ENCODE measurements around the gene ETV4.

The ETV4 gene

DNA sequence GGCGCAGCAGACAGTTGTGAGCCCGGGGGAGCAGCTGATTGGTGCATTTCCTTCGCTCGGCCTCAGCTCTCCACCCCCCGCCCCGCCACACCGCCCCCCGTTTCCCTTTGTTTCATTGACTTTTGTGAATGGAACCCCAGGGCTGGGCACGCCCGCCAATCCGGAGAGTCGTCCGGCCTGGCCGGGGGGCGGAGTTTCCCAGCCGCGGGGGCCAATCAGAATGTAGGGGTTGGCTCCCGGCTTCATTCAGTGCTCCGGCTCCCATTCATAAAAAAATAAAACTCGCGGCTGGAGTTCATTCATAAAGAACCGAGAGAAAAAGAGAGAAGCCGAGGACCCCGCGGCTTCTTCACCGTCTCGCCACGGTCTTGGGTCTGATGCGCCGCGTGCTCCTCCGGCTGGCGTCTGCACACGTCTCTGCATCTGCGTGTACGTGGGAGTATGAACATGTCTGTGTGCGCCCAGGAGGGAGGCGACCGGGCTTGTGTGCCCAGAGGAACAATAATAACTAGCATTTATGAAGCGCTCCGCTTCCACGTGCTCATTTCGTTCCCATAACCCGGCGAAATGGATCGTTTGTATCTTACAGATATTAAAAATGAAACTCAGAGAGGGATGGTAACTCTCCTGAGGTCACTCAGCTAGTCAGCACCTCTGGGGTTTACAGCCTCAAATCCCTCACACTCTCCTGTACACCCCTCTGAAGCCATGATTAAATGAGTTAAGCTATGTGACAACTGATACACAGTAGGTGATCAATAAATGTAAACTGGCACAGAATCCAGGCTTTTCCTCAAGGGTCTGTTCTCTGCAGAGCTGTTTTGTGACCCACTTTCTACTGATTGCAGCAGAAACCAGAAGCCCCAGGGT is at the start of gene ETV4:
Gene ETV4 (minus strand): TSS at position 22 of the 870 bp plus-strand sequence. CDS start 723 bp downstream, outside the sequence.
- in situ Hi-C loops (cut with MboI; ENCODE audit: low sequenced_read_pairs) = no loop called here

DNA sequence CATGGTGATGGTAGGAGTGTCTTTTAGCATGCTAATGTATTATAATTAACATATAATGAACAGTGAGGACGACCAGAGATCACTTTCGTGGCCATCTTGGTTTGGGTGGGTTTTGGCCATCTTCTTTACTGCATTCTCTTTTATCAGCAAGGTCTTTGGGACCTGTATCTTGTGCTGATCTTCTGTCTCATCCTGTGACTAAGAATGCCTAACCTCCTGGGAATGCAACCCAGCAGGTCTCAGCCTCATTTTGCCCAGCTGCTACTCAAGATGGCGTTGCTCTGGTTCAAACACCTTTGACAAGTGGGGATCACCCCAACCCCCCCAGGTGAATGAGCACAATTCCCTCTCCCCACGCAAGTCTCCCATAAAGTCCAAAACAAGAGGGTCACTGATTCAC is 49.3 kb upstream of the ETV4 start:
- in situ Hi-C loops (cut with MboI; ENCODE audit: low sequenced_read_pairs) = no loop called here

DNA sequence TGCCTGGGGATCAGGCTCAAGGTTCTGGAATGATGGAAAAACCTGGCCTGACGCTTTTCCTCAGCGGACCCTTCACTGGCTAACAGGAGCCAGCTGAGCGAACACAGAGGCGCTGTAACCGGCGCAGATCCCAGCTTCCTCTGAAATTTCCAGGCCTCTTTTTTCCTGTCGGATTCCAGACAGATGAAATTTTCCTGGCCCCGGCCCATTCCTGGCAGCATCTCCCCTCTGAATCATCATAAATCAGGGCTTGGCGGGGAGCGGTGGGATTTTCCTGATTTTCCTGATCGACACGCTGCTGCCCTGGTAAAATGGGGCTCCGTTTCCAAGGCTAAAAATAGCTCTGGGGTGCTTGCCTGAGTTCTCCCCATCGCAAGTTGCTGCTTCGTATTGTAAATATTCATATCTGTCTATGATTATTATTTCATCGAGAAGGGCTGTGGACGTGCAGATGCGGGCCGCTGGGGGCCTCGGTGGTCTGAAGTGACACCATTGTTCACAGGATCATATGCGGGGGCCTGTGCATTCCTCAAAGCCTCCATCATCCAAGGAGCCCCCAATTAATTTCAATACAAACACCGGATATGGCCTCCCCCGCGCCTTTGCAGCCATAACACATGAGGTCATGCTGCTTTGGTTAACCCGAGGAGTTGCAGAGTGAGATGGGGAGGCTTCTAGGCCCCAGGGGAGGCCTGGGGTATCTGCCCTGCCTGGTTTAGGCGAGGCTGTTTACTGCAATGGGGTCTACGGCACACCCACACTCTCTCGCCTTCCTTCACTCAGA is 45.8 kb upstream of the ETV4 start:
- in situ Hi-C loops (cut with MboI; ENCODE audit: low sequenced_read_pairs) = no loop called here

DNA sequence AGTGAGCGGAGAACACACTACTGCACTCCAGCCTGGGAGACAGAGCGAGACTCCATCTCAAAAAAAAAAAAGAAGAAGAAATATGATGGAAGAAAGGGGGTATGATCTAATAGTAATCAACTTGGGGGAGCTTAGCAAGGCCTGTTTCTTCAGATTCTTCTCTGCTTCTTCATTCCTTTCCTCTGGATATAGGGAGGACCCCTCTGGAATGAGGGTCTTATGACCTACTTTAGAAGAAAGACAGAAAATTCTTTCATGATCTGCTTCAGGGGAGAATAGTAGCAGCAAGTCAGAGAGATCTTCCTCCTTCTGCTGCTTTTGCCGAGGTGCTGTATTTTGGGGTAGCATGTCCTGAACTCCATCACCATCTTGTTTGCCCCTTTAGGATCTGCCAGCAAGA is 44.9 kb upstream of the ETV4 start:
- in situ Hi-C loops (cut with MboI; ENCODE audit: low sequenced_read_pairs) = no loop called here

DNA sequence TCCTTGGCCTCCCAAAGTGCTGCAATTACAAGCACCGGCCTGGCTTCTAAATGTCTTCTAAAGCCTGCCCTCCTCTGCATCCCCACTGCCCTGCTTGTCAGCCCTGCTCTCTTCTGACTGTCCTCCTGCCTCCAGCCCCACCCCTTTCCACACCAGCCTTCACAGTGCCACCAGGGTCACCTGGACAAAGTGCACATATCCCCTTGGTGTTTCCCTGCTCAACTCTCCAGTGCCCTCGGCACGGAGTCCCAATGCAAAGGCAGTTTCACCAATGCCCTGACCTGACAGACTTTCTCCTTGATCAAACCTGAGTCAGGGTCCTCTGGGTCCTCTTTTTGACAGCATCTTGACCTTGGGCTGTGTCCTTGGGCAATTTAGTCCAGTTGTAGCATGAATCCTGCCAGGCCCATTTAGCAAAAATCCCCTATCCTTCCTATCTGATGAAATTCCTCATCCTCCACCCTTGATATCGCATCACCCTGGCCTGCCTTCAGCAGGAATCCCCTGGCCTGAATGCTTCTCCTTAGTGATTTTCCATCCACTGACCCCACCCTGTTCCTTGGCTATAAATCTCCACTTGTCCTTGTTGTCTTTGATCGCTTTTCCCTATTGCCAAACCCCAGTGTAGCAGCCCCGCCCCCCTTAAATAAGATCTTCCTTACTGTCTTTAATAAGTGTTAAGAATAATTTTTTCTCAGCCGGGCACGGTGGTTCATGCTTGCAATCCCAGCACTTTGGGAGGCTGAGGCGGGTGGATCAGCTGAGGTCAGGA is 42.7 kb upstream of the ETV4 start:
- in situ Hi-C loops (cut with MboI; ENCODE audit: low sequenced_read_pairs) = no loop called here

DNA sequence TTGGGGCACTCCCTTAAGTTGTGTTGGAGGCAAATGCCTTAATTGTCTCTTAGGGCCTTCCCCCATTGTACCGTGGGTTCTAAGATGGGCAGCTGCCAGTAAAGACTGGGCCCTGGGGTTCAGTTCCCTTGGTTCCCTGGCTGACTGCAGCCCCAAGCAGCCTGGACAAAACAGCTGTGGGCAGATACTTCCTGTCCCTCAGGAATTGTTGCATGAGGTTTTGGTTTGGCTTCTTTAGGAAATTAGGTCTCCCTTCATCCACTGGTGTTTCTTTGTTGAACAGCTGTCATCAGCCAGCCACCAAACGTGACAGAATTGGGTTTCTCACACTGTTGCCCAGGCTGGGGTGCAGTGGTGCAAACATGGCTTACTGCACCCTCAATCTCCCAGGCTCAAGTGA is 42.0 kb upstream of the ETV4 start:
- in situ Hi-C loops (cut with MboI; ENCODE audit: low sequenced_read_pairs) = no loop called here

DNA sequence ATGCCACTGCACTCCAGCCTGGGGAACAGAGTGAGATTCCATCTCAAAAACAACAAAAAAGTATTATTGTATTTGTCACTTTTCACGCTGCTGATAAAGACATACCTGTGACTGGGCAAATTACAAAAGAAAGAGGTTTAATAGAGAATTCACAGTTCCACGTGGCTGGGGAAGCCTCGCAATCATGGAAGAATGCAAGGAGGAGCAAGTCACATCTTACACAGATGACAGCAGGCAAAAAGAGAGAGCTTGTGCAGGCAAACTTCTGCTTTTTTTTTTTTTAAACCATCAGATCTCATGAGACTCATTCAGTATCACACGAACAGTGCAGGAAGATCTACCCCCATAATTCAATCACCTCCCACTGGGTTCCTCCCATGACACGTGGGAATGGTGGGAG is 41.5 kb upstream of the ETV4 start:
- in situ Hi-C loops (cut with MboI; ENCODE audit: low sequenced_read_pairs) = no loop called here

DNA sequence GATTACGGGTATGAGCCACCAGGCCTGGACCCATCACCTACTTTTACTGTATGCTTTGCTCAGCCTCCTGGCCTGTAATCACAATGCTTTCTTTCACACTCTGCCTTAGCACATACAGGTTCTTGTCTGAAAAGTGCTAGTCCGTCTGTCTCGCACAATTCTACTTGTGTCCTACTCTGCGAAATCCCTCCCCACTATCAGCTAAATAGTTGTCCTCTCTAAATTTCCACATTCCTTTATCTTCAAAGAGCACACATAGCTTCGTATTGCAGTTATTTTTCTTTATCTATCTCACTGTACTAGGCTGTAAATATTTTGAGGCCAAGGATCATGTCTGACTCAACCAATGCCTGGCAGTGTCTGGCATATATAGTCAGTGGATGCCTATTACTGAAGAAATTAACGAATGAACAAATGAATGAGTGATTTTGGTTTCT is 38.5 kb upstream of the ETV4 start:
- in situ Hi-C loops (cut with MboI; ENCODE audit: low sequenced_read_pairs) = no loop called here

DNA sequence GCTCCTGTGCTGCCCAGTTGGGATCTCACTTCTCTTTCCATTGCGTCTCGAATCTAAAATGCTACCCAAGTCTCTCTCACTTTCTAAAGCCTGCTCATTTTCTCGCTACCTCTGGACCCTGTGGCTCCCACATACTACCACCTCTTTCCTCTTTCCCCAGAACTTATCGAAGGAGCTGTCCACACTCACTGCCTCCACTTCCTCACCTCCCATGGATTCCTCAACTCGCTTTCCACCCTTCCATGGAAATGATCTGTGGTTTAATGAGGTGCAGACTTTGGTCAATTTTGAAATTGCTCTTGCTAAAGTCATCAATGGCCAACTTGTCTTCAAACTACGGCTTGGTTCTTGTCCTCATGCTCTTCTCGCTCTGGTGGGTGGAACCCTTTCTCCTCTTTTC is 37.2 kb upstream of the ETV4 start:
- in situ Hi-C loops (cut with MboI; ENCODE audit: low sequenced_read_pairs) = no loop called here

DNA sequence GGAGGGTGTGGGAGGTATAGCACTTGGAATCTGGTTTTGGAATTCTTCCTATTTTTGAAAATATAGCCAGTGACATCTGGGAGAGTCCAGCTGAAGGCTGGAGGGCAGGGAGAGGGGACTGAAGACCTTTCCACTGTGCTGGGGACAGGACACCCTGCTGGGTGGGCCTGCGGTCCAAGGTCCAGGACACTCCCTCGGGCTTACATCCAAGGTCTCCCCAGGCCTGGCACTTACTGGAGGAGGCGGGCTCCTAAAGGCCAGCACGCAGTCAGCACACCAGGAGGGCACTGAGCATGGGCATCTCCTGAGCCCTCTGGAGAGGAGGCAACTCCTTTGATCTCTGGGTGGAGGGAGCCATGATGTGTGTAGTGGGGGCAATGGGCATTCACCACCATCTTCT is 35.5 kb upstream of the ETV4 start:
- in situ Hi-C loops (cut with MboI; ENCODE audit: low sequenced_read_pairs) = no loop called here

DNA sequence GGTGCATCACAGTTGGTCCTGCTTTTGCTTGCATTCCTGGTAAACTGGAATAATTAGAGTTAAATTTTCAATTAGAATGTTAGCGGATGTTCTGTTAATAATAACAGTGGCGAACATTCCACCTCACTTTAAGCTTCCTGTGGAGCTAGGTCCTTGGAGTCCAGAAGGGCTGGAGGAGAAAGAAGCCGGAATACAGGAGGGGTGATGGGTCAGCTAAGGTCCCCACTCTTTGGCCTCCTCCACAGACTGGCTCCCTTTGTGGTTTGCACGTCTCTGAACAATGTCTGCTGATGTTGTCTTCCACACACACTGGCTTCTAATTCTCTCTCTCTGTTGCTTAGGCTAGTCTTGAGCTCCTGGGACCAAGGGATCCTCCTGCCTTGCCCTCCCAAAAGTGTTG is 35.0 kb upstream of the ETV4 start:
- in situ Hi-C loops (cut with MboI; ENCODE audit: low sequenced_read_pairs) = no loop called here

DNA sequence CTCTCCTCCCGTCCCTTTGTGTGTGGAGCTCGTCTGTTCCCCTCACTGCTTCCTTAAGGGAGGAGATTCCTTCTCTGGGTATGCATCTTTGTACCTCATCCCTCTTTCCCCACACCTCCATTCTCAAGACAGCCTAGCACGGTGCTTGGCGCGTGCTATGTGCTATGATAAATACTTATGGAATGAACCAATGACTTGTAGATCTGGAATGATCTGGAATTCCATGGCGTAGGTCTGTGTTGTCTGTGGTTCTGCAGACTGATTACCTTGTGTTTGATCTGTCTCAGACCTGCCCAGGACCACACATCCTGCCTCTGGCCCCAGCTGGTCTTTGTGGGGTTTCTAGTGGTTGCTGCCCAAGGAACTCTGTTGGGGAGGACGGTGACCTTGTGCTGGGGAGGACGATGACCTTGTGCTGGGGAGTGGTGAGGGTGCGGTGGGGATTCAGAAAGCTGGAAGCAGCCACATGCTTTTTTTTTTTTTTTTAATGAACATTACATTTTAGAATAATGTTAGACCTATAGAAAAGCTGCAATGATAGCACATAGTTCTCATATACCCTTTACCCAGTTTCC is 33.5 kb upstream of the ETV4 start:
- in situ Hi-C loops (cut with MboI; ENCODE audit: low sequenced_read_pairs) = loop anchor here (5.0 kb wide), 2 partner anchors 93 to 183 kb away; no protein-coding TSS in a partner anchor

DNA sequence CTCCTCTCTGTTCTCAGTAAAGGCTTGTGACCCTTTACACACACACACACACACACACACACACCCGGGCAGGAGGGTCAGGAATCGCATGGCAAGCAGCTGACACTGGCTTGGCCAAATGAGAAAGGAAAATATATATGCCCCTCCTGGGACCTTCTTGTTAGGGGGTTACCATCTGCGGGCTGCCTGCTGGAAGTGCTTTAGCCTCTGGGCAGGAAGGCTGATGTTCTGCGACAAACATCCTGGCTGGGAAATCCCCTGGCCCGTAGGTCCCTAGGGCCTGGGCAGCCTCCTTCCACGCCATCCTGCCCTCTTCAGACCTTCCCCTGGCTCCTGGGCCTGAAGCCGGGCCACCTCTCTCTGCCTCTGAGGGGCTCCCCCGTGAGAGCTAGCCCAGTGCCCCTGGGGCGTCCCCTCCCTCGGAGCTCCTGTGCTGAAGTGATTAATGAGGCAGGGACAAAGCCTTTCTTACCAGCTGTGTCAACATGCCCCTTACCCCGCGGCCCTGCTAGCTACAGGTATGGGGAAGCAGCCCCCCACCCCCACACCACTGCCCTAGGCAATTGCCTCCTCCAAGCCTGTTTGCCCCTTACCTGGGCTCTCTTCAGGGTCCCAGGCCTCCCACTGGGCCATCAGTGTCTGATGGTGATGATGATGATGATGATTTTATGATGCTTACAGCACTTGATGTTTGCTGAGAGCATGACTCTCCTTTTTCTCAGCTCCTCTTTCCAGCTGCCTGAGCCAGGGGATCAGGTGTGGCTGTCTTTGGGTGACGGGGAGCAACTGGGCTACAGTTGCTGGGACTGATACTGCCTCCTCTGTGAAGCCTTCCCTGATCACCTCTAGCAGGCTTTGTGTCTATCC is 32.8 kb upstream of the ETV4 start:
- in situ Hi-C loops (cut with MboI; ENCODE audit: low sequenced_read_pairs) = loop anchor here (5.0 kb wide), 2 partner anchors 93 to 183 kb away; no protein-coding TSS in a partner anchor

DNA sequence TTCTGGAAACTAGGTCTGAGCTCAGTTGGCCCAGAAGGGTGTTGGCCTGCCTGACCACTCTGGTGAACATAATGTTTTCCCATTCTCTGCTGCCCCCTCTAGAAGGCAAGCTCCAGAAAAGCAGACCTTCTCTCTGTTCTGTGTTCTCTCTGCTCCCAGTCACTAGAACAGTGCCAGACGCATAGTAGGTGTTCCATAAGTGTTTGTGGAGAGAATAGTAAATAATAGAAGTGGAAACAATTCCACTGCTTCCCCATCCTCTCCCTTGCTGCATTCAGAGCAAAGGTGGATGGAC is 32.2 kb upstream of the ETV4 start:
- in situ Hi-C loops (cut with MboI; ENCODE audit: low sequenced_read_pairs) = loop anchor here (5.0 kb wide), 2 partner anchors 94 to 184 kb away; no protein-coding TSS in a partner anchor

DNA sequence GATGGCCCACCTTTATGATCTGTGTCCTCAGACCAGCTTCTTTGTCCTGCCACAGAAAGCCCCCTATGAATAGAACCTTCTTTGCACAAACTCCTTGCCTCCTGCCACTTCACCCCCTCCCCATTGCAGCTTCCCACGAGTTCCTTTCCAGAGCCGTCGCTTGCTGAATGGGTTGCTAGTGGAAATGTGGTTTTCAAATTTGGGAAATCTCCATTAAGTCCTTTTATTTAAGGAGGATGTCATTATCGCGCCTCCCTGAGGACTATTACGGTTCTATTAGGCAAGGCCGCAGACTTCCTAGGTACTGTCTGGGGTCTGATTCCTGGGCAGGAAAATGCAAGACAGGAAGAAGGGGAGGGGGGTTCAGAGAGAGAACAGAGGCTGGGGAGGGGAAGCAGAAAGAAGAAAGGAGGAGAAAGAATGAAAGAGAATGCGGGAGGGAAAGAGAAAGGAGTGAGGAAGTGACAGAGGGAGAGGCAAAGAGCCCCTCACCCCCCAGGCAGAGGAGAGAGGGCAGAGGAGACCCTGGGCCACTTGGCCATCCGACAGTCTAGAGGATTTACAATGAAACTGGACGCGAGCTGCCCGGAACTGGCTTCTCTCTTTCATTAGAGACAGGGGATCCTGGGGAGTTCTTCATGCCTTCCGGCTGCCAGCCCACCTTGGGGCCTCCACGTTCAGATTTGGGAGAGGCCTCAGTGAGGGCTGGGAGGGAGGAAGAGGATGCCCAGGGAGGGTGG is 31.7 kb upstream of the ETV4 start:
- in situ Hi-C loops (cut with MboI; ENCODE audit: low sequenced_read_pairs) = loop anchor here (5.0 kb wide), 2 partner anchors 94 to 184 kb away; no protein-coding TSS in a partner anchor

DNA sequence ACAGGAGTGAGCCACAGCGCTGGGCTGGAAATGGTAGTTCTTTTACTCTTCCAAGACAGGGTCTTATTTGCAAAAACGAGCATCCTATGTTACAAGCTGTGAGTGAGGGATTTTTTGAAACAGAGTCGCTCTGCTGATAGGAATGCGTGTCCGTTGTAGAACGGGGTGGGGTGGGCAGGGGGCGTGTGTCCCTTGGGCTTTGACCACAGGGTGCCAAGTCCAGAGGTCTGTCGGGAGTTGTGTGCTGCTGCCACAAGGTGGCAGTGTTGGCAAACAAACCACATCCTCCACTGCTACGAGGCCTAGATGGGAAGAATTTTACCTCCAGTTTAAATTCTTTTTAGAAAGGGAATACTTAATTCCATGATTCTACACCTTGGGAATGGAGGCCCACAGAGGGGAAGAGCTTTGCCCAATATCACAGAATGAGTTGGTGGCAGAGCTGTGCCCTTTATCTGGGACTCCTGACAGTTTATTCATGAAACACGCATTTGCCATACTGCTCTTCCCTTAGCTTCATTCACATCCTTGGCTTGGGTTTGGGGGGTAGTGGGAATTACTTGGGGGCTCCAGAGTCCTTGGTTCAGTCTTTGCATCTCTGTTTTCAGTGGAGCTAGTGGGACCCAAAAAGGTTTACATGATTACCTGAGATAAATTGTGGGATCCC is 30.6 kb upstream of the ETV4 start:
- in situ Hi-C loops (cut with MboI; ENCODE audit: low sequenced_read_pairs) = loop anchor here (5.0 kb wide), 2 partner anchors 96 to 186 kb away; no protein-coding TSS in a partner anchor

DNA sequence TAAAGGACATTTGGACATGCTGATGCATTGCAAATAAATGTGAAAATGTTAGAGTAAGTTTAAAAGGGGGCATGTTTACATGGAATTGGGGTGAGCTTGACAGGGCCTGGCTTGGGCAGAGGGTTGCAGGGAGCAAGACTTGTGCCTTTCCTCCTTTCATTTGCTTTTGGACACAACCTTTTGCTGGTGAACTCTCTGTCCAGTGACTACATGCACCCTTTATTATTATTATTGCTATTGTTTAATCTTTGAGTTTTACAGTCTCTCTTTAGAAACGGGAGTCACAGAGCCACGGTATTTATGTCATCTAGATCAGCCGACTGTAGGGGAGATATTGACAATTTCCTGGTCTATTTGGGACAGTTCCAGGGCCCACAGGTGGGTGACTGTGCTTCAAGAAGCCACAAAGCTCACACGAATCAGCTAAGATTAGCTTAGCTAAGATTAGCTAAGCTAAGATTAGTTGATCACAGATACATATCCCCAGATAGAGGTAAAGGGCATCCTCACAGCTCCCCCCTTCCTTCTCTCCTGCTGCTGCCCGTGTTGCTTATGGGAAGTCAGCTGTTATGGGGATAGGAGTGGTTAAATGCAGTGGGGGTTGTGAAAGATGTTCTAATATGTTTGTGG is 28.9 kb upstream of the ETV4 start:
- in situ Hi-C loops (cut with MboI; ENCODE audit: low sequenced_read_pairs) = loop anchor here (5.0 kb wide), 2 partner anchors 97 to 187 kb away; no protein-coding TSS in a partner anchor

DNA sequence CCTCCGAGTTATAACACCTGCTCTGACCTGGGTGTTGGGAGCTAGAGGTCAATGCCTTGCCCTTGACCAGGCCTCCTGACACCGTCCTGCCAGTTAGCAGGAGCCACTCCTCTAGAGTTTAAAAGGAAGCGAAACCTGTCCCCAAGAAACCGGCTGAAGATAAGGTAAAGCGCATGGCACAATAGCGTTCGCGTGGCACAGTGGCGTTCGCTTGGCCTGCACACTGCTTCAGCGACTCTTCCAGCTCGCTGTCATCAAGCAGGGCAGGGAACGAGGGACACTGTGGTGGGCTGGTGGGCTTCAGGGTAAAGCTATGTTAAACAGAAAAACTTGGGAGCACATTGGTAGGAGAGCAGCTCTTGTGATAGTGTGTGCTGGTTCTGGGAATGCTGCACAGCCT is 28.2 kb upstream of the ETV4 start:
- in situ Hi-C loops (cut with MboI; ENCODE audit: low sequenced_read_pairs) = no loop called here

Measured in HL-60/S4 (cell line).